HG03432 (cell line): ENCODE measurements around the gene ATP11C.

ENCODE experiments used
- ATAC-seq: cut with Tn5 transposase; IDR thresholded peaks from one replicate; pipeline ENCODE4 v1.9.1; 2021; ENCODE audit warnings: mild to moderate bottlenecking, moderate library complexity; ENCODE audit not compliant: unreplicated experiment

Gene ATP11C

GRCh38 chrX:139815771-139816170 lies 117.1 kb downstream of the ATP11C start:
- no peak for ATAC-seq

GRCh38 chrX:139811942-139812629 lies 120.8 kb downstream of the ATP11C start:
- peak; percentile 77 for ATAC-seq

- ATAC-seq: no peak
Measured at GRCh38 chrX:139804482-139804881, 128.4 kb downstream of the ATP11C start.

- ATAC-seq: no peak
Measured at GRCh38 chrX:139803224-139803623, 129.6 kb downstream of the ATP11C start.

- no peak for ATAC-seq
Measured at GRCh38 chrX:139802048-139802447, 130.8 kb downstream of the ATP11C start.

GRCh38 chrX:139801397-139801813 lies 131.4 kb downstream of the ATP11C start:
- ATAC-seq: peak; percentile 44

- no peak for ATAC-seq
Measured at GRCh38 chrX:139798701-139799100, 134.2 kb downstream of the ATP11C start.

- peak; percentile 100 for ATAC-seq
Measured at GRCh38 chrX:139795196-139795595, 137.7 kb downstream of the ATP11C start.

- ATAC-seq: no peak
Measured at GRCh38 chrX:139787601-139788000, 145.3 kb downstream of the ATP11C start.

GRCh38 chrX:139784807-139785206 lies 148.0 kb downstream of the ATP11C start:
- ATAC-seq: peak; percentile 92

GRCh38 chrX:139783959-139784358 lies 148.9 kb downstream of the ATP11C start:
- ATAC-seq: no peak

- no peak for ATAC-seq
Measured at GRCh38 chrX:139783030-139783429, 149.8 kb downstream of the ATP11C start.

- no peak for ATAC-seq
Measured at GRCh38 chrX:139776599-139776998, 156.3 kb downstream of the ATP11C start.

GRCh38 chrX:139770366-139770765 lies 162.5 kb downstream of the ATP11C start:
- no peak for ATAC-seq

GRCh38 chrX:139766545-139766983 lies 166.3 kb downstream of the ATP11C start:
- ATAC-seq: peak; percentile 79

GRCh38 chrX:139762400-139763183 lies 170.3 kb downstream of the ATP11C start:
- peak; percentile 58 for ATAC-seq

- no peak for ATAC-seq
Measured at GRCh38 chrX:139759637-139760036, 173.2 kb downstream of the ATP11C start.

GRCh38 chrX:139758809-139759208 lies 174.0 kb downstream of the ATP11C start:
- no peak for ATAC-seq

- no peak for ATAC-seq
Measured at GRCh38 chrX:139758250-139758649, 174.6 kb downstream of the ATP11C start.

GRCh38 chrX:139751053-139751452 lies 181.8 kb downstream of the ATP11C start:
- ATAC-seq: no peak

- no peak for ATAC-seq
Measured at GRCh38 chrX:139750390-139750789, 182.5 kb downstream of the ATP11C start.

- peak; percentile 98 for ATAC-seq
Measured at GRCh38 chrX:139739138-139739537, 193.7 kb downstream of the ATP11C start.
